ENCODE measurements around the gene DDOST.

GRCh38 chr1:20710469-20711284 is 49.5 kb upstream of the DDOST start:
- no peak for TF ChIP-seq EZH2 (IDR thresholded peaks at IDR 0.05)
- TF ChIP-seq POLR2AphosphoS5 (IDR thresholded peaks at IDR 0.05; ENCODE audit: borderline replicate concordance, low read depth, low read length): no peak

Data from SK-N-MC (cell line).